BE2C (cell line): ENCODE measurements around the gene GLRX5. TPM values are rescaled to one million over a fixed set of nuclear protein-coding genes. Genes with fewer than 3 reads are reported as not detected.

Experiments
- DNase-seq: peaks from one replicate; pipeline ENCODE4 v3.0.0-alpha.2; 2020
- H3K27me3 ChIP-seq: fragments of 250-450 bp; sonication (Bioruptor Pico); 2 replicates; pipeline ENCODE4 v1.5.1; 2020; ENCODE audit warnings: mild to moderate bottlenecking
- H3K36me3 ChIP-seq: fragments of 250-450 bp; sonication (Bioruptor Pico); 2 replicates; pipeline ENCODE4 v1.5.1; 2020; ENCODE audit warnings: mild to moderate bottlenecking
- H3K4me1 ChIP-seq: fragments of 250-450 bp; sonication (Bioruptor Pico); 2 replicates; pipeline ENCODE4 v1.5.1; 2020
- H3K4me3 ChIP-seq: 2 replicates; pipeline ENCODE4 v1.5.1; 2011; ENCODE audit warnings: low read depth, low read length
- H3K9me3 ChIP-seq: fragments of 250-450 bp; sonication (Bioruptor Pico); 2 replicates; pipeline ENCODE4 v1.5.1; 2020
- CTCF ChIP-seq: IDR thresholded peaks from 2 replicates; pipeline ENCODE4 v1.5.1; 2012; ENCODE audit warnings: mild to moderate bottlenecking, low read depth, low read length
- polyA plus RNA-seq: library from polyadenylated mRNA; unstranded; fragments of >200 nt; gene quantifications from one replicate; pipeline ENCODE4 v1.2.1, GENCODE V29; 2012; ENCODE audit warnings: low read depth, missing spikeins; ENCODE audit not compliant: insufficient read length, insufficient read depth

The GLRX5 gene
- 189 TPM for polyA plus RNA-seq

- Histone ChIP-seq H3K4me3 (peak within 1 kb of the TSS; percentile 98), H3K9me3 (no peaks in the 10 kb centered on the region), H3K27me3 (no peaks in the 10 kb centered on the region), H3K36me3 (peaks cover 12% of the 10 kb centered on the region; the same call in 1 of the 2 replicates), H3K4me1 (peaks cover 5% of the 10 kb centered on the region)
- peak; percentile 98 for DNase-seq
- TF ChIP-seq CTCF, result no peak
These were observed at the start of gene GLRX5 for GRCh38 chr14:95534299-95535225. Gene GLRX5 (plus strand): TSS chr14:95535050. CDS start chr14:95535090, 40 bp downstream.

- no peak for TF ChIP-seq CTCF
- Histone ChIP-seq H3K36me3 (no peaks in the 10 kb centered on the region), H3K4me1 (peaks cover 13% of the 10 kb centered on the region)
These were observed 49.5 kb upstream of the GLRX5 start for GRCh38 chr14:95485222-95485819.

GRCh38 chr14:95486875-95487668 is 47.8 kb upstream of the GLRX5 start:
- no peaks in the 10 kb centered on the region for H3K9me3 ChIP-seq
- TF ChIP-seq CTCF, result no peak
- no peak for DNase-seq
- no peak overlapping the region for H3K4me3 ChIP-seq
- no peaks in the 10 kb centered on the region for H3K36me3 ChIP-seq
- no peaks in the 10 kb centered on the region for H3K27me3 ChIP-seq
- peaks cover under 1% of the 10 kb centered on the region; the same call in 1 of the 2 replicates for H3K4me1 ChIP-seq

More at GRCh38 chr14:95485222-95485819, 49.5 kb upstream of the GLRX5 start:
- Histone ChIP-seq H3K4me3 (no peak overlapping the region), H3K9me3 (no peaks in the 10 kb centered on the region), H3K27me3 (no peaks in the 10 kb centered on the region)
- no peak for DNase-seq

- H3K4me1 ChIP-seq, result no peaks in the 10 kb centered on the region
- no peaks in the 10 kb centered on the region for H3K36me3 ChIP-seq
- DNase-seq, result no peak
- H3K9me3 ChIP-seq, result no peaks in the 10 kb centered on the region
- H3K4me3 ChIP-seq, result no peak overlapping the region
- TF ChIP-seq CTCF, result no peak
- no peaks in the 10 kb centered on the region for H3K27me3 ChIP-seq
These were observed 47.2 kb upstream of the GLRX5 start for GRCh38 chr14:95487669-95488084.

- Histone ChIP-seq H3K36me3 (no peaks in the 10 kb centered on the region), H3K9me3 (no peaks in the 10 kb centered on the region), H3K4me1 (no peaks in the 10 kb centered on the region), H3K27me3 (no peaks in the 10 kb centered on the region), H3K4me3 (no peak overlapping the region)
- no peak for DNase-seq
- TF ChIP-seq CTCF, result no peak
These were observed 46.3 kb upstream of the GLRX5 start for GRCh38 chr14:95488376-95489213.
